ENCODE data around the gene MAP10.

DNA sequence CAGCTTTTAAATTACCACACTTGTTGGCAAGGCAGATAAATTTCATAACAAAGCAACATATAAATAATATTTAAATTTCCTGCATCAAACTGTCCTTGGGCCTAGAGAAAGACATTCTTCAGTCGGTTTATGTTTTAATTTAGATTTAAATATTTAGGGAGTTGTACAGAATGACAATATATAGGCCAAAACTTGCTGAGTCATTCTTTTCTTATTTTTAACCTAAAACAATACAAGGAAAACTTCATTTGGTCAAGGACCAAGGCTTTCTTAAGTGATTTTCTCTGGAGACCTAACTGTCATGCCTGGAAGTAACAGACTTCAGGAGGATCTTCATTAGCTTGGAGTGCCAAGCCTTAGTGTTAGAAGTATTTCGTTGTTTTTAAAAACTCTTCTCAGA is 5.6 kb downstream of the MAP10 start:
- TF ChIP-seq ETS1 (IDR thresholded peaks at IDR 0.05) (no peak), POLR2AphosphoS5 (IDR thresholded peaks at IDR 0.05; ENCODE audit: low read depth) (no peak), EZH2 (IDR thresholded peaks at IDR 0.05; ENCODE audit: low read depth, unreplicated experiment) (no peak), CREB1 (CRISPR knock-in tag; IDR thresholded peaks at IDR 0.05; ENCODE audit: low read depth) (no peak), JUNB (IDR thresholded peaks at IDR 0.05; ENCODE audit: unreplicated experiment) (no peak), ZNF114 (CRISPR knock-in tag; IDR thresholded peaks at IDR 0.05) (no peak), REST (IDR thresholded peaks at IDR 0.05; ENCODE audit: unreplicated experiment) (no peak), STAT1 (IDR thresholded peaks at IDR 0.05; ENCODE audit: unreplicated experiment) (no peak), ZNF462 (CRISPR knock-in tag; IDR thresholded peaks at IDR 0.05) (no peak), EZH2phosphoT487 (IDR thresholded peaks at IDR 0.05; ENCODE audit: unreplicated experiment) (no peak)
- TF ChIP-seq, protein P1, sequence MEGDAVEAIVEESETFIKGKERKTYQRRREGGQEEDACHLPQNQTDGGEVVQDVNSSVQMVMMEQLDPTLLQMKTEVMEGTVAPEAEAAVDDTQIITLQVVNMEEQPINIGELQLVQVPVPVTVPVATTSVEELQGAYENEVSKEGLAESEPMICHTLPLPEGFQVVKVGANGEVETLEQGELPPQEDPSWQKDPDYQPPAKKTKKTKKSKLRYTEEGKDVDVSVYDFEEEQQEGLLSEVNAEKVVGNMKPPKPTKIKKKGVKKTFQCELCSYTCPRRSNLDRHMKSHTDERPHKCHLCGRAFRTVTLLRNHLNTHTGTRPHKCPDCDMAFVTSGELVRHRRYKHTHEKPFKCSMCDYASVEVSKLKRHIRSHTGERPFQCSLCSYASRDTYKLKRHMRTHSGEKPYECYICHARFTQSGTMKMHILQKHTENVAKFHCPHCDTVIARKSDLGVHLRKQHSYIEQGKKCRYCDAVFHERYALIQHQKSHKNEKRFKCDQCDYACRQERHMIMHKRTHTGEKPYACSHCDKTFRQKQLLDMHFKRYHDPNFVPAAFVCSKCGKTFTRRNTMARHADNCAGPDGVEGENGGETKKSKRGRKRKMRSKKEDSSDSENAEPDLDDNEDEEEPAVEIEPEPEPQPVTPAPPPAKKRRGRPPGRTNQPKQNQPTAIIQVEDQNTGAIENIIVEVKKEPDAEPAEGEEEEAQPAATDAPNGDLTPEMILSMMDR (conservative IDR thresholded peaks at IDR 0.05; ENCODE audit: low read depth in 2 of 2) = no peak

Measured in GM23338 (cell line).